C1 segment of cervical spinal cord (tissue), 14 donors: ENCODE measurements around the gene RPL41.

Experiments used
- DNase-seq, 14 donors: peaks; one replicate each; lab custom pipeline; 2025; lab: John Stamatoyannopoulos, UW

Gene RPL41

GRCh38 chr12:56127888-56128669 lies 11.6 kb downstream of the RPL41 start, which contains the start of gene ESYT1:
TSS of gene ESYT1 (plus strand) at chr12:56128267. CDS start at chr12:56128320, 53 bp downstream.
- DNase-seq = peak; percentile 51 to 100 (median 94)

DNA sequence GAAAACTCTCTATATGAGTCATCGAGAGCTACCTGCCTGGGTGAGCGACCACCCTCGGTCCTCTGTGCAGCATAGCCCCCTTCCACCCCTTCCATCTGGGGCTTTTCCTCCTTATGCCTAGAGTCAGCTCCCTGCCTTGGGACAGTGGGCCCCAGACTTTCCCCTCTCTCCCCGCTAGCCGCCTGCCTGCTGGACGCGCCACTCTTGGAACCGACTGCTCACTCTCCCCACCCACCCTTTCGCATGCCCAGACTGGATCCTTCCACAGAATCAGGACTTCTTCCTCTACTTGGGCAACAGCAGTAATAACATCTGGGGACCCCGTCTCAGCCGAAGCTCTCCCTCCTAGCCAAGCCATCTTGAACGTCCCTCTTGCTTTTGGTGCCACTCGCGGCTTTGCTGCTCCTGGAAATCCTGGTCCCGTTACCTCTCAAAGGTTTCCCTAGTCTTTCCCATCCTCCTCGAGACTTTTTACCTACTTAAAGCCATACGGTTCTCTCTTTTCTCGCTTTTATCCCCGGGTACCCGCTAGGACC lies 12.3 kb downstream of the RPL41 start:
- peak in 6 of 14 donors; percentile 27 to 45 (median 40) for DNase-seq

DNA sequence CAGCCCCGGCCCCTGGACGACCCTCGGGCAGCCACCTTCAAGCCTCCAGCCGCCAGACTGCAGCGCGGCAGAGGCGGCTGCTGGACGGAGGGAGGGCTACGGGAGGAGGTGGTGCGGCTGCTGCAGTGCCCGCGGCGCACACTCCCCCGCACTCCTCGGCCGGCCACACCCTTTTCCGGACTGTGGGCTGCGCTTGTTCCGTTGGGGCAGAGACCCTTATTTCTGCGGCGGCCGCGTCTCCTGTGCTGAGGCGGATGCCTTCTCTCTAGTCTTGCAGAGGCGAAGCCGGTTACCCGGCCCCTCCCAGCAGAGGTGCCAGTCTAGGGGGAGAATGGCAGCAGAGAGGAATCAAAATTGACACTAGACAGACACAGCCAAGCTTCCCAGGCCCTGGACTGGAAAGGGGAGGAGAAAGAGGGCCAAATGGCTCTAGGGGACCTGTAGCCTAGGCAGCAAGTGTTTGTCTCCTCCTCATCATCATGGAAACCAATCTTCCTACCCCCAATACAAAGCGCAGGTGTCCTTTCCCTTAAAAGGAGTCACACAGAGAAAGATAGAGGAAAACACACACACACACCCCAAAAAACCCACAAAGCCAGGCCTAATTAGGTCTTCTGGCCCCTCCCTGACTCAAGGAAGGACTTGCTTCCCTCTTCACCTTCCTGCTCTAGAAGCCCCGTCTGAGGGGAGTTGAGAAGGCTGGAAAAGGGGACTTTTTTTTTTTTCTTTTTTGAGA lies 12.9 kb downstream of the RPL41 start:
- peak in 9 of 14 donors; percentile 10 to 44 (median 33) for DNase-seq

DNA sequence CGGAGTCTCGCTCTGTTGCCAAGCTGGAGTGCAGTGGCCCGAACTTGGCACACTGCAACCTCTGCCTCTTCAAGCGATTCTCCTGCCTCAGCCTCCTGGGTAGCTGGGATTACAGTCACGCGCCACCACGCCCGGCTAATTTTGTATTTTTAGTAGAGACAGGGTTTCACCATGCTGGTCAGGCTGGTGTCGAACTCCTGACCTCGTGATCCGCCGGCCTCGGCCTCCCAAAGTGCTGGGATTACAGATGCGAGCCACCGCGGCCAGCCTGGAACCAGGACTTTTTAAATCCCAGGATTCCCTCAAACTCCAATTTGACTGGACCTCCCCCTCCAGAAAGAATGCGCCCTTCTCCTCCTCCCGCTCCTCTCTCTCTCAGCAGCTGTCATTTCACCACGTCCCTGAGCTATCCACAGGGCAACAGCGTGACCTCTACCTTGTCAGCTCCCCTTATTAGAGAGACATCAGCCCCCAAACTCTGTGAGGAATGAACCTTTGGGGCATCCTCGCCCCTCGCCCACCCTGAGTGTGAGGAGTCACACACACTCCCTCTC lies 13.6 kb downstream of the RPL41 start:
- DNase-seq = no peak

GRCh38 chr12:56130876-56131275 lies 14.4 kb downstream of the RPL41 start:
- DNase-seq = no peak

GRCh38 chr12:56134897-56135296 lies 18.5 kb downstream of the RPL41 start:
- DNase-seq = no peak

- DNase-seq = no peak
These were observed 21.6 kb downstream of the RPL41 start for GRCh38 chr12:56137853-56138571.

GRCh38 chr12:56141946-56142784 lies 25.7 kb downstream of the RPL41 start:
- DNase-seq = no peak

GRCh38 chr12:56143217-56143616 lies 26.8 kb downstream of the RPL41 start:
- no peak for DNase-seq

DNA sequence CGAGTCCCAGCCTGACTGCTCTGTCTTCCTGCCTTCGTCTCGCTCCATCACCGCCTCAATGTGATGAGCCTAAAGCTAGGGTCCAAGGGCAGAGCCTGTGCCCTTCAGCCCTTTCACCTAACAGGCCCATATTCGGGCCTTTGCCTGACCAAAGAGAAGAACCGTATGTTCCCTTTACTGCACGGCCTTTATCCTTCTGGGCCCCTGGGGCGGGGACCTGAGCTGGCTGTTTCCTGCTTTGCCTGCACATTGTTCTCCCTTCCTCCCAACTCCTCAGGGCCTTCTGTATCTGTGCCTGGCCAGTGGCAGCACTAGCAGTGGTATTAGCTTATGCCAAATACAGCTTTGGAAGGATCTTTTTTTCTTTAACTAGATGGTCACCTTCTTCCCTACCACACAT lies 27.4 kb downstream of the RPL41 start:
- no peak for DNase-seq

DNA sequence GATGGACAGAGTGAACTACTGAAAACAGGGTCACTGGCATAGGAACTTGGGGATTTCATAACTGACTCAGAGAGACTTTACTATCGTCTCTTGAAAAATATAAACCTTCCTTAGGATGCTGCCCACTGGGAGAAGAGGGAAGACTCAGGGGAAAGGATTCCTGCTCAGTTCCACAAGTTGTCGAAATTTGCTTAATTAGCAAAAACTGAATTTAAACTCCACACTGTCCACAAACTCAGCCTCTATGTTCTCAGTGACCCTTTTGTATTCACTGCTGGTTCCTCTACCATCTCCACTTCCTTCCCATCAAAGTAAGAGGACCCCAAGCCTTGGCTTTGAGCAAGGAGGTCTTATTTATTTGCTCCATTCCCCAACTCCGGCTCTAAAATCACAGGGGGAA lies 28.8 kb downstream of the RPL41 start:
- no peak for DNase-seq

- no peak for DNase-seq
These were observed 30.3 kb downstream of the RPL41 start for GRCh38 chr12:56146492-56147460.

- no peak for DNase-seq
These were observed 34.1 kb downstream of the RPL41 start for GRCh38 chr12:56150563-56150962.

DNA sequence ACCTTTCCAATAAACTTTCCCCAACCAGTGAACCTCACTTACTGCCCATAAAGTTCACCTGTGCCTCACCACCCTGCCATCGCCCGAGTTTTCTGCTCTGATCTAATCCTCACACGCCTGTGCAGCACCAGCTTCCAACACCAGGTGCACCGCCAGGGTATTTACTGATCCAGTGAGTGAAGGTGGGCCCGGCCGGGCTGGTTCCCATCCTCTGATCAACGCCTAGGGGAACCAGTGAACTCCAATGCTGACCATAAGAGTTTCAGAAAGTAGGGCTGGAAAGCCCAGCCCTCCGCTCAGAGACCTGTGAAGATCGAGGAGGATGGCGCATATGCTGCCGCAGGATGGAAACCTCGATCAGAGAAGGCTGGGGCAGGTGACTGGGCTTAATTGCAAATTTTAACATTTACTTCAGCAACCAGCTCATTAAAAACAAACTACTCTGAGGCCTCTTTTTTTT lies 35.3 kb downstream of the RPL41 start:
- peak in 4 of 14 donors; percentile 46 to 69 (median 56) for DNase-seq

DNA sequence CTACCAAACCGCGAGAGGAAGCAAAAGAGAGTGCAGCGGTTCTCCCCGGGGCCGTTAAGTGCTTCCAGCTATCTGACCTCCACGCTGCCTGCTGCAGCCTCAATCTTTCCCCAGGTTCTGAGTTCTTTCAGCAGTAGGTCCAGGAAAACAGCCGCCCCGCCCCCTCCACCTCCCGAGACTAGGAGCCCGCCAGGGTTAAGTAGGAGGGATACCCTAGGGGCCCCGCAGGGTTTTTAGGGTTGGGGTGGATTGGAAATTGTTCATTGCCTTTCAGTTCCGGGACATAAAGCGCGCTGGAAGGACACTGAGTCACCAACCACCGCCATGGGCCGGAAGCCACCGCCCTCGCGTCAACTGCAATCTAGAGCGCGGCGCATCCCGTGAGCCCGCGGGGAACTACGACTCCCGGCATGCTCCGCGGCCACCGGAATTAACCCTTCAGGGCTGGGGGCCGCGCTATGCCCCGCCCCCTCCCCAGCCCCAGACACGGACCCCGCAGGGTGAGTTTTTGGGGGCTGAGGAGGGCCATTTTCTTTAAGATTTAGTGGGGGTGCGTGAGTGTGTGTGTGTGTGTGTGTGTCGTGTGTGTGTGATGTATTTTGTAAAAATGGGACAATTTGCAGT lies 35.8 kb downstream of the RPL41 start, which contains the start of gene MYL6B:
TSS of gene MYL6B (plus strand) at position 456 of the 624 bp plus-strand sequence. CDS start 1,332 bp downstream, outside the sequence.
- peak; percentile 37 to 91 (median 83) for DNase-seq

DNA sequence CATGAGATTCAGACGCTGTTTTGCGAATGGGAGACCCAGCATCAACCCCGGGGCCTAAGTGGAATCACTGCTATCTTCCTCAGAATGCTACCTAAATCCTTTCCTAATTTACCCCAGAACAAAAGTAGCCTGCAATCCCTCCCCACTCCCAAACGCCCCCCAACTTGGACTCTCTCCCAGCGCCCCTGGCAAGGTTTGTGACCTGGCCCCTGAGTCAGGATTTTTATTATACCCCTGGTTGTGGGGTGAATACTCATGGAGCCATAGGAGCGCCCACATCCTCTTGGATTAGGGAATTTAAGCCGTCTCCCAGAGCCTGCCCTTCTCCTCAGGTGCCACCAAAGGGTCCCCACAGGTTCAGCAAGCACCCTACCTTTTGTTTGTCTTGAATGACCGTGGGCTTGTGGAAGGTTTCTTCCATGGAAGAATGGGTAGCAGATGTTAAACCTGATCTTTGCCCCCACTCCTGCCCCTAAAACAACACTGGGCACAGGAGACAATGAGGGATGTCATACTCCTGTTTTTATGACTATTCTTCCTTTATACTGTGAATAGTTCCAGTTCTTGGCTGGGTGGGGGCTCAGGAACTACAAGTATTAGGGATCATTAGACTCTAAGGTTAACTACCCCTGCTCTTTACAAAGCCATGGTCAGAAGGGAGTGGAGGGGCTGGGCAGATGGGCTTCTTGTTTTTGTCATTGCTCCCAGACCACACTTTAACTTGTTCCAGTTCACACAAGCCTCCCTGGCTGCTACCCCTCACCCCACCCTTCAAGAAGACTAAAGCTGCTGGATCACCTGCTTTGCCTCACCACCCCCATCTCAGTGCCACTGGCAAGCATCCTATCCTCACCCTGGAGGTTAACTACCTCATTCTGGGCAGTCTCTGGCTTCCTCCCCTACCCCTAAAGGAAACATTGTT lies 36.6 kb downstream of the RPL41 start:
- no peak for DNase-seq

GRCh38 chr12:56153678-56154065 lies 37.2 kb downstream of the RPL41 start:
- DNase-seq = no peak
